AML-193 (cell line): ENCODE measurements around the gene SBF2.

ENCODE experiments used
- DNase-seq, 2 experiments: peaks; one replicate each; lab custom pipeline; 2025; lab: John Stamatoyannopoulos, UW

SBF2 gene

GRCh38 chr11:10293423-10294289 lies at the start of gene SBF2:
Gene SBF2 (minus strand): TSS chr11:10294219. CDS start chr11:10294069, 150 bp downstream.
- peak; percentile 29 to 48 for DNase-seq

- no peak for DNase-seq
Measured at GRCh38 chr11:10338287-10338686, 44.3 kb upstream of the SBF2 start.

GRCh38 chr11:10333490-10333889 lies 39.5 kb upstream of the SBF2 start:
- DNase-seq: no peak

GRCh38 chr11:10331548-10332289 lies 37.7 kb upstream of the SBF2 start:
- no peak for DNase-seq

- no peak for DNase-seq
Measured at GRCh38 chr11:10329935-10330334, 35.9 kb upstream of the SBF2 start.

GRCh38 chr11:10329356-10329755 lies 35.3 kb upstream of the SBF2 start:
- DNase-seq: no peak

- peak; percentile 42 to 48 for DNase-seq
Measured at GRCh38 chr11:10328314-10329098, 34.5 kb upstream of the SBF2 start.

GRCh38 chr11:10327254-10327653 lies 33.2 kb upstream of the SBF2 start:
- peak; percentile 34 to 55 for DNase-seq

GRCh38 chr11:10326012-10326964 lies 32.3 kb upstream of the SBF2 start:
- DNase-seq: no peak

- no peak for DNase-seq
Measured at GRCh38 chr11:10325277-10326011, 31.4 kb upstream of the SBF2 start.

- no peak for DNase-seq
Measured at GRCh38 chr11:10324474-10324873, 30.5 kb upstream of the SBF2 start.

GRCh38 chr11:10323793-10324170 lies 29.8 kb upstream of the SBF2 start:
- no peak for DNase-seq

- peak; percentile 61 to 69 for DNase-seq
Measured at GRCh38 chr11:10322830-10323792, 29.1 kb upstream of the SBF2 start.

GRCh38 chr11:10322401-10322800 lies 28.4 kb upstream of the SBF2 start:
- DNase-seq: no peak

- DNase-seq: no peak
Measured at GRCh38 chr11:10320736-10321465, 26.9 kb upstream of the SBF2 start.

GRCh38 chr11:10319702-10320558 lies 25.9 kb upstream of the SBF2 start:
- DNase-seq: no peak

- DNase-seq: no peak
Measured at GRCh38 chr11:10318527-10318802, 24.4 kb upstream of the SBF2 start.
